DOHH2 (cell line): ENCODE measurements around the gene SMARCC1.

ENCODE experiments used
- H3F3A ChIP-seq: fragments of 200-600 bp; sonication (generic), shearing (Covaris generic); 2 replicates; pipeline ENCODE4 v1.6.0; 2016; ENCODE audit warnings: antibody characterized with exemption, mild to moderate bottlenecking; ENCODE audit not compliant: control insufficient read depth, insufficient read depth
- H3K27ac ChIP-seq: fragments of 200-600 bp; sonication (generic); 2 replicates; pipeline ENCODE4 v1.5.1; 2014; ENCODE audit warnings: low read depth, mild to moderate bottlenecking, low read length, moderate library complexity
- H3K27me3 ChIP-seq: fragments of 200-600 bp; sonication (generic); 2 replicates; pipeline ENCODE4 v1.6.1; 2014; ENCODE audit warnings: mild to moderate bottlenecking, low read length, mixed read lengths; ENCODE audit not compliant: control insufficient read depth
- H3K36me3 ChIP-seq: fragments of 200-600 bp; sonication (generic); 2 replicates; pipeline ENCODE4 v1.6.1; 2014; ENCODE audit warnings: mild to moderate bottlenecking, low read length, moderate library complexity, mixed read lengths; ENCODE audit not compliant: control insufficient read depth
- H3K4me1 ChIP-seq: fragments of 200-600 bp; sonication (generic); 2 replicates; pipeline ENCODE4 v1.6.1; 2014; ENCODE audit warnings: mild to moderate bottlenecking, low read length, mixed read lengths; ENCODE audit not compliant: control insufficient read depth
- H3K4me2 ChIP-seq: fragments of 200-600 bp; sonication (generic); 2 replicates; pipeline ENCODE4 v1.6.0; 2014; ENCODE audit warnings: mild to moderate bottlenecking, low read length, moderate library complexity
- H3K4me3 ChIP-seq: fragments of 200-600 bp; sonication (generic); 2 replicates; pipeline ENCODE4 v1.5.1; 2014; ENCODE audit warnings: mild to moderate bottlenecking, low read length, mixed read lengths
- H3K79me2 ChIP-seq: fragments of 200-600 bp; sonication (generic); 2 replicates; pipeline ENCODE4 v1.6.1; 2014; ENCODE audit warnings: mild to moderate bottlenecking, low read length, mixed read lengths; ENCODE audit not compliant: control insufficient read depth
- H3K9me2 ChIP-seq: fragments of 200-600 bp; sonication (generic); replicated peaks from 2 replicates; pipeline ENCODE4 v1.6.1; 2014; ENCODE audit warnings: mild to moderate bottlenecking, low read length, mixed read lengths; ENCODE audit not compliant: control insufficient read depth
- H3K9me3 ChIP-seq: fragments of 200-600 bp; sonication (generic); 2 replicates; pipeline ENCODE4 v1.6.1; 2014; ENCODE audit warnings: antibody characterized with exemption, low read length, mixed read lengths; ENCODE audit not compliant: control insufficient read depth, insufficient read depth
- H4K20me1 ChIP-seq: fragments of 200-600 bp; sonication (generic); 2 replicates; pipeline ENCODE4 v1.6.0; 2014; ENCODE audit warnings: low read depth, mild to moderate bottlenecking, antibody characterized with exemption, low read length, moderate library complexity; ENCODE audit not compliant: control insufficient read depth, insufficient read depth
- CTCF ChIP-seq: fragments of 200-600 bp; sonication (generic); IDR thresholded peaks from one replicate; pipeline ENCODE4 v1.5.1; 2014; ENCODE audit warnings: antibody characterized with exemption, mild to moderate bottlenecking, low read depth, low read length; ENCODE audit not compliant: poor library complexity, severe bottlenecking
- EZH2phosphoT487 ChIP-seq: fragments of 200-600 bp; sonication (generic); IDR thresholded peaks from 2 replicates; pipeline ENCODE4 v1.6.1; 2017; ENCODE audit warnings: borderline replicate concordance, mild to moderate bottlenecking, antibody characterized with exemption, low read length, moderate library complexity, mixed read lengths

The SMARCC1 gene

GRCh38 chr3:47804577-47804976 is 22.9 kb upstream of the SMARCC1 start:
- no peaks in the 10 kb centered on the region for H4K20me1 ChIP-seq
- peaks cover 22% of the 10 kb centered on the region for H3K79me2 ChIP-seq
- TF ChIP-seq EZH2phosphoT487, result no peak
- TF ChIP-seq CTCF, result no peak
- H3K4me3 ChIP-seq, result peak overlapping the region; percentile 95; the same call in 1 of the 2 replicates
- H3F3A ChIP-seq, result peaks cover 3% of the 10 kb centered on the region
- H3K27ac ChIP-seq, result no peak overlapping the region
- H3K9me3 ChIP-seq, result no peaks in the 10 kb centered on the region
- no peaks in the 10 kb centered on the region for H3K9me2 ChIP-seq
- H3K27me3 ChIP-seq, result no peaks in the 10 kb centered on the region
- H3K4me2 ChIP-seq, result peak overlapping the region; percentile 91
- peaks cover 18% of the 10 kb centered on the region for H3K4me1 ChIP-seq
- H3K36me3 ChIP-seq, result peaks cover 16% of the 10 kb centered on the region

- TF ChIP-seq CTCF, result no peak
- peaks cover 14% of the 10 kb centered on the region for H3K36me3 ChIP-seq
- no peaks in the 10 kb centered on the region for H3K27me3 ChIP-seq
- H3K79me2 ChIP-seq, result peaks cover 22% of the 10 kb centered on the region
- peak overlapping the region; percentile 91 for H3K4me2 ChIP-seq
- H3F3A ChIP-seq, result peaks cover 3% of the 10 kb centered on the region
- H3K4me3 ChIP-seq, result peak overlapping the region; percentile 95
- no peaks in the 10 kb centered on the region for H4K20me1 ChIP-seq
- H3K9me2 ChIP-seq, result no peaks in the 10 kb centered on the region
- no peaks in the 10 kb centered on the region for H3K9me3 ChIP-seq
- H3K4me1 ChIP-seq, result peaks cover 18% of the 10 kb centered on the region
- peak overlapping the region; percentile 59 for H3K27ac ChIP-seq
Measured at GRCh38 chr3:47803480-47804025, 21.9 kb upstream of the SMARCC1 start.

GRCh38 chr3:47802734-47803479 is 21.2 kb upstream of the SMARCC1 start, which contains the start of gene DHX30:
Gene DHX30, plus strand, starts transcription at chr3:47803138. Its CDS starts 7,546 bp downstream, at chr3:47810684.
- Histone ChIP-seq H3K4me3 (peak within 1 kb of the TSS; percentile 95), H3F3A (peaks cover 3% of the 10 kb centered on the region), H3K79me2 (peaks cover 22% of the 10 kb centered on the region), H4K20me1 (no peaks in the 10 kb centered on the region), H3K27ac (peak within 1 kb of the TSS; percentile 59), H3K9me3 (no peaks in the 10 kb centered on the region), H3K9me2 (no peaks in the 10 kb centered on the region), H3K4me2 (peak within 1 kb of the TSS; percentile 91), H3K36me3 (peaks cover 14% of the 10 kb centered on the region), H3K27me3 (no peaks in the 10 kb centered on the region), H3K4me1 (peaks cover 18% of the 10 kb centered on the region)
- TF ChIP-seq CTCF (no peak), EZH2phosphoT487 (no peak)
